Parathyroid adenoma (tissue), 2 donors: ENCODE results near the gene FLT3LG.
A peak's percentile ranks its signal among the peaks of the same experiment; 100 is the strongest.

Experiments used
- H2AFZ ChIP-seq: fragments of 300-600 bp; sonication (generic); one replicate; pipeline ENCODE4 v1.7.0; 2017; ENCODE audit warnings: antibody characterized with exemption, mild to moderate bottlenecking
- H3K27ac ChIP-seq: fragments of 300-600 bp; sonication (generic); one replicate; pipeline ENCODE4 v1.7.0; 2017
- H3K27me3 ChIP-seq: fragments of 300-600 bp; sonication (generic); one replicate; pipeline ENCODE4 v1.7.0; 2017; ENCODE audit warnings: low read length; ENCODE audit not compliant: control insufficient read depth, insufficient read depth
- H3K36me3 ChIP-seq: fragments of 300-600 bp; sonication (generic); one replicate; pipeline ENCODE4 v1.7.0; 2017; ENCODE audit warnings: low read length; ENCODE audit not compliant: control insufficient read depth, insufficient read depth
- H3K4me1 ChIP-seq: fragments of 300-600 bp; sonication (generic); one replicate; pipeline ENCODE4 v1.7.0; 2017; ENCODE audit warnings: control low read depth
- H3K4me2 ChIP-seq: fragments of 300-600 bp; sonication (generic); one replicate; pipeline ENCODE4 v1.7.0; 2017; ENCODE audit warnings: low read length
- H3K4me3 ChIP-seq: fragments of 300-600 bp; sonication (generic); one replicate; pipeline ENCODE4 v1.7.0; 2017; ENCODE audit warnings: low read depth, low read length
- H3K79me2 ChIP-seq: fragments of 300-600 bp; sonication (generic); one replicate; pipeline ENCODE4 v1.7.0; 2017; ENCODE audit warnings: control low read depth
- H3K9ac ChIP-seq: fragments of 300-600 bp; sonication (generic); one replicate; pipeline ENCODE4 v1.7.0; 2017; ENCODE audit warnings: mild to moderate bottlenecking
- H3K9me3 ChIP-seq: fragments of 300-600 bp; sonication (generic); one replicate; pipeline ENCODE4 v1.7.0; 2017; ENCODE audit warnings: low read length; ENCODE audit not compliant: control insufficient read depth
- TF ChIP-seq, protein P1 (sequence below): fragments of 300-600 bp; sonication (generic); IDR thresholded peaks from one replicate; pipeline ENCODE4 v1.7.0; 2017; ENCODE audit warnings: antibody characterized with exemption, mild to moderate bottlenecking
- donor health status: primary hyperparathyroidism.

The FLT3LG gene

DNA sequence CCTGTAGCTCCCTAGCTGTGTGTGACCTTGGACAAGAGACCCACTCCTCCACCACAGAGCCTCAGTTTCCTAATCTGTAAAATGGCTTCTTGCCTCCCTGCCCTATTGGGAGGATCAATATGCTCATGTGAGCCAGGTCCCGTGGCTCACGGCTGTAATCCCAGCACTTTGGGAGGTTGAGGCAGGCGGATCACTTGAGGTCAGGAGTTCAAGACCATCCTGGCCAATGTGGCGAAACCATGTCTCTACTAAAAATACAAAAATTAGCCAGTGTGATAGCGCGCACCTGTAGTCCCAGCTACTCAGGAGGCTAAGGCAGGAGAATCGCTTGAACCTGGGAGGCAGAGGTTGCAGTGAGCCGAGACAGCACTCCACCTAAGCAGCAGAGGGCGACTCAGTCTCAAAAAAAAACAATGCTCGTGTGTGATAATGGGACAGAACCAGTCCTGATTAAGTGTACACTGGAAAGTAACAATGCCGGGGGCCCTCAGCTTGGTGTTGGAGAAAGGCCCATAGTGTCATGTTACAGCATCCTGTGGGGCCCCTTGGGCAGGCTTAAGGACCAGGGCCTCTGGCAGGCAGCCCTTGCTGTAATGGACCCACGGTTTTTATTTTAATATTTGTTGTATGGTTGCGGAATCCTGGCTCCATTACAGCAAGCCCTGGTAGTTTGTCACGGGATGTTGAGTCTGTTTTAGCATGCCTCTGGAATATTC lies 29.0 kb downstream of the FLT3LG start:
- Histone ChIP-seq H3K27me3 (no peaks in the 10 kb centered on the region), H3K36me3 (no peaks in the 10 kb centered on the region), H3K4me1 (peaks cover 5% of the 10 kb centered on the region), H3K9ac (no peak overlapping the region), H3K27ac (no peak overlapping the region), H2AFZ (peak overlapping the region; percentile 52), H3K79me2 (no peaks in the 10 kb centered on the region), H3K9me3 (no peaks in the 10 kb centered on the region), H3K4me3 (no peak overlapping the region), H3K4me2 (no peak overlapping the region)
- TF ChIP-seq, protein P1, sequence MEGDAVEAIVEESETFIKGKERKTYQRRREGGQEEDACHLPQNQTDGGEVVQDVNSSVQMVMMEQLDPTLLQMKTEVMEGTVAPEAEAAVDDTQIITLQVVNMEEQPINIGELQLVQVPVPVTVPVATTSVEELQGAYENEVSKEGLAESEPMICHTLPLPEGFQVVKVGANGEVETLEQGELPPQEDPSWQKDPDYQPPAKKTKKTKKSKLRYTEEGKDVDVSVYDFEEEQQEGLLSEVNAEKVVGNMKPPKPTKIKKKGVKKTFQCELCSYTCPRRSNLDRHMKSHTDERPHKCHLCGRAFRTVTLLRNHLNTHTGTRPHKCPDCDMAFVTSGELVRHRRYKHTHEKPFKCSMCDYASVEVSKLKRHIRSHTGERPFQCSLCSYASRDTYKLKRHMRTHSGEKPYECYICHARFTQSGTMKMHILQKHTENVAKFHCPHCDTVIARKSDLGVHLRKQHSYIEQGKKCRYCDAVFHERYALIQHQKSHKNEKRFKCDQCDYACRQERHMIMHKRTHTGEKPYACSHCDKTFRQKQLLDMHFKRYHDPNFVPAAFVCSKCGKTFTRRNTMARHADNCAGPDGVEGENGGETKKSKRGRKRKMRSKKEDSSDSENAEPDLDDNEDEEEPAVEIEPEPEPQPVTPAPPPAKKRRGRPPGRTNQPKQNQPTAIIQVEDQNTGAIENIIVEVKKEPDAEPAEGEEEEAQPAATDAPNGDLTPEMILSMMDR: peak; percentile 75

DNA sequence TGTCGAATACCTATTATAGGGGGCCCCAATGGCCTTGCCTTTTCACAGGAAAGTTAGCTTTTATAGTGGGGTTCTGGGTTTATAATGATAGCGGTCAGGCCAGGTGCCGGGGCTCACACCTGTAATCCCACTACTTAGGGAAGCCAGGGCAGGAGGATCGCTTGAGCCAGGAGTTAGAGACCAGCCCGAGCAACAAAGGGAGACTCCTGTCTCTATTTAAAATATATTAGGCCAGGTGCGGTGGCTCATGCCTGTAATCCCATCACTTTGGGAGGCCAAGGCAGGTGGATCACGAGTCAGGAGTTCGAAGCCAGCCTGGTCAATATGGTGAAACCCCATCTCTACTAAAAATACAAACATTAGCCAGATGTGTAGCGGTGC lies 29.6 kb downstream of the FLT3LG start:
- TF ChIP-seq, protein P1: no peak
- Histone ChIP-seq H3K27ac (no peak overlapping the region), H3K9me3 (no peaks in the 10 kb centered on the region)

DNA sequence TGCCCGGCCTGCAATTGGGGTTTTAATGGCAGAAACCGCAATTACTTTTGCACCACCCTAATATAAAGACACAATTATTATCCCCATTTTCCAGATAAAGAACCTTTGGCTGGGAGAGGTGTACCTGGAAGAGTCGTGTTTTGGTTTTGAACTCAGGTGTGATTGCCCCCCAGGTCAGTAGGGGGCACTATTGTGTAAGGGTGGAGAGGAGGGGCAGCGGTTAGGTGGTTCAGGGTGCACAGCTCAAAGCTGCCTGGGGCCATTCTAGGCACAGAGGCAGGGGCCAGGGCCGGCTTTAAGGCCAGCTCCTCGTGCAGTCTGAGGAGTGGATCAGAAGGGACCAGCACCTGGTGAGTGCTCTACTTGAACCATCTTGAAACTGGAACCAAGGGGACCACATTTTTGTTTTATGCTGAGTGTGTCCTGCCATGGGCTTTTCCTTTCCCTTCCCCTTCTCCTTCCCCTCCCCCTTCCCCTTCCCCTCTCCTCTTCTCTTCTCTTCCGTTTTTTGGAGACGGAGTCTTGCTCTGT lies 32.6 kb downstream of the FLT3LG start:
- TF ChIP-seq, protein P1: peak; percentile 68
- Histone ChIP-seq H3K9ac (no peak overlapping the region), H2AFZ (no peak overlapping the region), H3K4me1 (peaks cover 3% of the 10 kb centered on the region), H3K79me2 (no peaks in the 10 kb centered on the region), H3K36me3 (no peaks in the 10 kb centered on the region), H3K4me3 (no peak overlapping the region), H3K9me3 (no peaks in the 10 kb centered on the region), H3K27ac (no peak overlapping the region), H3K4me2 (no peak overlapping the region), H3K27me3 (no peaks in the 10 kb centered on the region)

More for the DNA sequence above, 29.6 kb downstream of the FLT3LG start:
- Histone ChIP-seq H3K4me2 (no peak overlapping the region), H3K9ac (no peak overlapping the region), H3K36me3 (no peaks in the 10 kb centered on the region), H3K4me1 (peaks cover 3% of the 10 kb centered on the region), H2AFZ (peak overlapping the region; percentile 52), H3K79me2 (no peaks in the 10 kb centered on the region), H3K4me3 (no peak overlapping the region), H3K27me3 (no peaks in the 10 kb centered on the region)

DNA sequence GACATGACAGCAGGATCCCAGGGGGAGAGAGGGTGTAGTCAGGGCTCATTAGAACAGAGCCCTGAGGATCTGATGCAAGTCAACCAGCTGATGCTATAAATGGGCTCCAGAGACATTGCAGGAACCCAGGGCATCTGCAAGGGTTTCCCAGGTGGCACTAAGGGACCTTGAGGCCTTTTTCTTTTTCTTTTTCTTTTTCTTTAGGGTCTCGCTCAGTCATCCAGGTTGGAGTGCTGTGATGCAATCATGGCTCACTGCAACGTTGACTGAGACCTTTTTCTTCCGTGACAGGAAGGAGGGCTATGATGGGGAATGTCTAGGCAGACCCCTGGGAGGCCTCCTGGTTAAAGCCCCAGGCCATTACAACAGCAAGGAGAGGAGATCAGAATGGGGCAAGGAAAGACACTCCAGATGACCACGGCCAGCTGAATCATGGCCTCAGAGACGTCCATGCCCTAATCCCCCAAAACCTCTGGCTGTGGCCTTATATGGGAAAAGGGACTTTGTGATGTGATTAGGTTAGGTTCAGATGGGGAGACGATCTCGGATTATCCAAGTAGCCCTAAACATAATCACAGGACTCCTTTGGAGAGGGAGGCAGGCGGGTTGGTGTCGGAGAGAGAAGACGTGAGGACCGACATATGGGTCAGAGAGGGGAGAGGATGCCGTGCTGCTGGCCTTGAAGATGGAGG lies 33.9 kb downstream of the FLT3LG start:
- H3K79me2 ChIP-seq: no peaks in the 10 kb centered on the region
- peaks cover 3% of the 10 kb centered on the region for H3K4me1 ChIP-seq
- H3K27ac ChIP-seq: no peak overlapping the region
- H3K4me3 ChIP-seq: no peak overlapping the region
- no peak overlapping the region for H3K4me2 ChIP-seq
- H2AFZ ChIP-seq: no peak overlapping the region
- H3K36me3 ChIP-seq: no peaks in the 10 kb centered on the region
- no peaks in the 10 kb centered on the region for H3K27me3 ChIP-seq
- no peaks in the 10 kb centered on the region for H3K9me3 ChIP-seq
- no peak overlapping the region for H3K9ac ChIP-seq
- TF ChIP-seq, protein P1: no peak
